Neural progenitor cell (in vitro differentiated cells): ENCODE data around the gene PRDM9.

Source experiments
- EZH2phosphoT487 ChIP-seq: fragments of 200-600 bp; sonication (generic); IDR thresholded peaks from 2 replicates; pipeline ENCODE4 v1.6.1; 2017; ENCODE audit warnings: antibody characterized with exemption
- TF ChIP-seq, protein P1 (sequence below): fragments of 200-600 bp; sonication (generic); IDR thresholded peaks from 2 replicates; pipeline ENCODE4 v1.5.1; 2017; ENCODE audit warnings: antibody characterized with exemption, mild to moderate bottlenecking

DNA sequence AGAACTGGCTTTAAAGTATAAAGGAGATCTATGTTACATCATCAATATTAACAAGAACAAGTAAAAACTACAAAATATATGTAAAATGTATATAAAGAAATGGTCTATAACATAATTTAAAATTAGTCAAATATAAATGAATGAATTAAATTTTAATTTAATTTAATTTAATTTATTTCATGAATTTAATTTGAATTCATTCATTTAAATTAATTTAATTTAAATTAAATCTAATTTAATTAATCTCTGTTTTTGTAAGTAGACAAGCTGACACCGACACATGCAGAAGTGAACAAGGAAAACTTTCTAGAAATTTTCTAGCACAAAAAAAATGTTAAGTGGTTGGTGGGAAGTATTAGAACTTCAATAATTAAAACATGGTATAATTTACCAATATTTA, 10.8 kb upstream of the PRDM9 start:
- TF ChIP-seq, protein P1, sequence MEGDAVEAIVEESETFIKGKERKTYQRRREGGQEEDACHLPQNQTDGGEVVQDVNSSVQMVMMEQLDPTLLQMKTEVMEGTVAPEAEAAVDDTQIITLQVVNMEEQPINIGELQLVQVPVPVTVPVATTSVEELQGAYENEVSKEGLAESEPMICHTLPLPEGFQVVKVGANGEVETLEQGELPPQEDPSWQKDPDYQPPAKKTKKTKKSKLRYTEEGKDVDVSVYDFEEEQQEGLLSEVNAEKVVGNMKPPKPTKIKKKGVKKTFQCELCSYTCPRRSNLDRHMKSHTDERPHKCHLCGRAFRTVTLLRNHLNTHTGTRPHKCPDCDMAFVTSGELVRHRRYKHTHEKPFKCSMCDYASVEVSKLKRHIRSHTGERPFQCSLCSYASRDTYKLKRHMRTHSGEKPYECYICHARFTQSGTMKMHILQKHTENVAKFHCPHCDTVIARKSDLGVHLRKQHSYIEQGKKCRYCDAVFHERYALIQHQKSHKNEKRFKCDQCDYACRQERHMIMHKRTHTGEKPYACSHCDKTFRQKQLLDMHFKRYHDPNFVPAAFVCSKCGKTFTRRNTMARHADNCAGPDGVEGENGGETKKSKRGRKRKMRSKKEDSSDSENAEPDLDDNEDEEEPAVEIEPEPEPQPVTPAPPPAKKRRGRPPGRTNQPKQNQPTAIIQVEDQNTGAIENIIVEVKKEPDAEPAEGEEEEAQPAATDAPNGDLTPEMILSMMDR = no peak
- TF ChIP-seq EZH2phosphoT487 = no peak
